Gastroesophageal sphincter (tissue), 3 donors: Measurements from ENCODE around the gene KLHL29.

Source experiments
- CTCF ChIP-seq, 4 experiments: fragments of 200-600 bp in 2 of 4; fragments of 450-650 bp in 2 of 4; sonication (generic) in 1 of 4; IDR thresholded peaks; one replicate each; pipeline ENCODE4 v1.5.1; 2017 to 2019; ENCODE audit warnings: antibody characterized with exemption in 4 of 4, mild to moderate bottlenecking in 2 of 4, moderate library complexity in 2 of 4
- EP300 ChIP-seq: sonication (generic); formaldehyde crosslinking; IDR thresholded peaks from one replicate; pipeline ENCODE4 v1.6.1; 2017; ENCODE audit warnings: antibody characterized with exemption, mild to moderate bottlenecking
- POLR2A ChIP-seq, 2 donors: fragments of 450-650 bp; IDR thresholded peaks; one replicate each; pipeline ENCODE4 v1.6.1; 2017; ENCODE audit warnings: antibody characterized with exemption in 2 of 2, mild to moderate bottlenecking in 2 of 2, moderate library complexity in 1 of 2
- POLR2AphosphoS5 ChIP-seq: sonication (generic); formaldehyde crosslinking; IDR thresholded peaks from one replicate; pipeline ENCODE4 v1.6.1; 2017; ENCODE audit warnings: antibody characterized with exemption

DNA sequence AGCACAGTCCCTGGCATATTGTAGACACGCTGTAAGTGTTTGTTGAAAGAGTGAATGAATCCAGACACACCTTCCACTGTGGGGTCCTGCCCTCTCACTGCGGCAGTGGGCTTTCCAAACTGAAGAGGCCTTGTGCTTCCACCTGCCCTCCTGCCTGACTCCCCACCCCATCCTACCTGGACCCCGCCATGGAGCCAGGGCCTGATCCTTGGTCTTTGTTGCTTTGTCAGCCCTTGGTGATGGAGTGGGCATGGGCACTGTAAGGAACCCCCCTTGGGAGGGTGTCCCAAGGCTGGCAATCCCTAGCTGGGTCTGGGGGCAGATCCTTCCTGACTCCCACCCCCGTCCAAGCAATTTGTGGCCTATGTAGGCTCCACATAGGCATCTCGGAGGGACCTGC, 33.1 kb downstream of the KLHL29 start:
- TF ChIP-seq CTCF (IDR thresholded peaks at IDR 0.05) (no peak), POLR2A (IDR thresholded peaks at IDR 0.05) (no peak), POLR2AphosphoS5 (no peak), EP300 (no peak)
